MM.1S (cell line): ENCODE results near the gene GTPBP6.
"Not testable (repeated sequence)": the region's sequence is repeated elsewhere in the genome, so short reads cannot be mapped to it uniquely, and the experiment has no call there.

ENCODE experiments used
- CTCF ChIP-seq: fragments of 300-600 bp; sonication (generic); IDR thresholded peaks from 2 replicates; pipeline ENCODE4 v1.5.1; 2016; ENCODE audit warnings: antibody characterized with exemption, low read length, mixed read lengths
- EZH2 ChIP-seq: fragments of 300-600 bp; sonication (generic); optimal IDR thresholded peaks from 2 replicates; pipeline ENCODE3; 2017; ENCODE audit warnings: low read depth, mild to moderate bottlenecking, antibody characterized with exemption, low read length, mixed read lengths
- EZH2phosphoT487 ChIP-seq: fragments of 300-600 bp; sonication (generic); IDR thresholded peaks from 2 replicates; pipeline ENCODE4 v1.6.1; 2018; ENCODE audit warnings: antibody characterized with exemption, low read length

- TF ChIP-seq CTCF, EZH2, EZH2phosphoT487: not testable (repeated sequence)
These were observed 54.6 kb downstream of the GTPBP6 start for GRCh38 chrX:264006-264405.
